Measurements from ENCODE around the gene HOXC5. TPM values are rescaled to one million over a fixed set of nuclear protein-coding genes. Genes with fewer than 3 reads are reported as not detected.
A peak's percentile ranks its signal among the peaks of the same experiment; 100 is the strongest.

The HOXC5 gene
- total RNA-seq, 1 donor from 2014 or later, result not detected

DNA sequence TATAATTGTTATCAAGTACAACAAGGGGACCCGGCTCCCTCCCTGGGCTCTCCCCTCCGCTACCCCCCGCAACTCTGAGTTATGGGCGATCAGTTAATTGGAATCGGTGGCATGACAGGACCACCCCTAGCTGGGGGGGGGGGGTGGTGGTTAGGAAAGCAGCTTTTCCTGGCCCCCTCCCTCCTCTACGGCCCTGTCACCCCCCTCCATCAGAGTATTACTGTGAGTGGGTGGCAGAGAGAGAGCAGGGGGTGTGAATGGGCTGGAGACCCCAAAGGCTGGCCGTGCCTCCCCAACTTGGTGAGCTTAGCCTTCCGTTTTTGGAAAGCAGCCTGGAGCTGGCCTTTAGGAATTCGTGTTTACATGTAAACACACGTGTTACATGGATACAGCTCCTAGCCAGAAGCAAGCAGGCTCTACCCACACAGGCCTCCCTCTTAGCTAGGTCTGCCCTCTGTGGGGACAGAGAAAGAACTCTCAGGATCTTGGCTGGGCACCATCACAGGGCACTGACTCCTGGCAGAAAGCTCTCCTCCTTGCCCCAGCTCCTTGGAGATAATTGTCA is 19.7 kb downstream of the HOXC5 start:
- intact Hi-C loops (cut with micrococcal nuclease), result loop anchor here (5.0 kb wide), 3 partner anchors 55 to 125 kb away; partner anchors contain the start of gene HOXC12
- Mint-ChIP-seq H3K27me3 (peaks cover 91% of the 10 kb centered on the region), H3K27ac (peak overlapping the region; percentile 56), H3K4me3 (peak overlapping the region; percentile 56), H3K36me3 (ENCODE audit: low read depth) (peaks cover 2% of the 10 kb centered on the region), H3K9me3 (no peaks in the 10 kb centered on the region), H3K4me1 (peaks cover 22% of the 10 kb centered on the region)
- DNase-seq, result no peak

DNA sequence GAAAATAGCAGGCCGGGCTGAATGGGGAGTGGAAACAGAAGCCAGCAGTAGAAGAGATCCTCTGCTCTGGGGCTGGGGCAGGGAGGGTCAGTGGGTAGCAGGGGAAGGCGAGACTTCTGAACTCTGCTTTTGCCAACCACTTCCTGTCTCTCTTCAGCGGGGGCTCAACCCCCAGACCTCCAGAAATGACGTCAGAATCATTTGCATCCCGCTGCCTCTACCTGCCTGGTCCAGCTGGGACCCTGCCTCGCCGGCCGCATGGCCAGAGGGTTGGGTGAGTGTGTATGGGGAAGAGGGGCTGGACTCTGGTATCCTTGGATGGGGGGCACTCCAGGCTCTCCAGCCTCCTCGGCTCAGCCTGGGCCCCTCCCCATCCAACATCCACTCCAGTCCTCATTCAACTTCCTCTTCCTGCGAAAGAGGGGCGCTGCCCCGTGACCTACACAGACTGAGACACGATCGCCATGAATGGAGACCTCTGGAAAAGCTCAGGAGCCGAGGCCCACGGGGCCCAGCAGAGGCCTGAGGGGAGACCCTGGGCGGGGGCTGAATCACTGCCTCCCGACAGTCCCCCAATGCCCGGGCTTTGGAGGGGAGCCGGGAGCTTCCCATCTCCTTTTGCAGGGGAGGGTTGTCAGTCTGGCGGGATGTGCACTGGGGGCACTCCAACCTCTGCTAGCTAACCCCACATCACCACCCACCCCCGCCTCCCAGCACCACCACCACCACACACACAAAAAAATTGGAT is 20.3 kb downstream of the HOXC5 start:
- H3K4me3 Mint-ChIP-seq, result peak overlapping the region; percentile 56
- DNase-seq, result no peak
- peak overlapping the region; percentile 56 for H3K27ac Mint-ChIP-seq
- peaks cover 2% of the 10 kb centered on the region for H3K36me3 Mint-ChIP-seq (ENCODE audit: low read depth)
- H3K4me1 Mint-ChIP-seq, result peaks cover 22% of the 10 kb centered on the region
- intact Hi-C loops (cut with micrococcal nuclease), result loop anchor here (5.0 kb wide), 3 partner anchors 56 to 126 kb away; partner anchors contain the start of gene HOXC12
- H3K9me3 Mint-ChIP-seq, result no peaks in the 10 kb centered on the region
- peaks cover 88% of the 10 kb centered on the region for H3K27me3 Mint-ChIP-seq

DNA sequence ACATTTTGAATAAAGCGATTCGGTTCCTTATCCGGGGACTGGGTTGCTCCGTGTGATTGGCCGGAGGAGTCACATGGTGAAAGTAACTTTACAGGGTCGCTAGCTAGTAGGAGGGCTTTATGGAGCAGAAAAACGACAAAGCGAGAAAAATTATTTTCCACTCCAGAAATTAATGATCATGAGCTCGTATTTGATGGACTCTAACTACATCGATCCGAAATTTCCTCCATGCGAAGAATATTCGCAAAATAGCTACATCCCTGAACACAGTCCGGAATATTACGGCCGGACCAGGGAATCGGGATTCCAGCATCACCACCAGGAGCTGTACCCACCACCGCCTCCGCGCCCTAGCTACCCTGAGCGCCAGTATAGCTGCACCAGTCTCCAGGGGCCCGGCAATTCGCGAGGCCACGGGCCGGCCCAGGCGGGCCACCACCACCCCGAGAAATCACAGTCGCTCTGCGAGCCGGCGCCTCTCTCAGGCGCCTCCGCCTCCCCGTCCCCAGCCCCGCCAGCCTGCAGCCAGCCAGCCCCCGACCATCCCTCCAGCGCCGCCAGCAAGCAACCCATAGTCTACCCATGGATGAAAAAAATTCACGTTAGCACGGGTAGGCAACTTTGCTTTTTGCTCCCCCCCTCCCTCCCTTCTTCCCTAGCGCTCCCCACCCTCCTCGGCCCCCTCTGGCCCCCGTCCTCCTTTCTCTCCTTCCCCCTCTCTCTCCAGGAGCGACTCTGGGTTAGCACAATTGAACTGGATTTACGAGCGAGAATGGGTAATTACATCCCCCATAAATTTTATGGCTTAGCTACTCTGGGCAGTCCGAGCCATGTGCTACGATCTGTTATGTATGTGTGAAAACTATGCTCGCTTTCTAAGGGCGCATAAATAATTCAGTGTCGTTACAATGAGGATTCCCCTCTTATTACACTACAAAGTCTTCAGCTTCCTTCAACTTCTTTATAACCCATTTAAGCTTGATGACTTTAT is 21.2 kb downstream of the HOXC5 start, which contains the start of gene HOXC4:
Gene HOXC4 (plus strand): TSS at position 85 of the 991 bp plus-strand sequence. CDS start 88 bp downstream, at position 173.
- intact Hi-C loops (cut with micrococcal nuclease), result loop anchor here (5.0 kb wide), 3 partner anchors 57 to 127 kb away; partner anchors contain the start of gene HOXC12
- H3K4me1 Mint-ChIP-seq, result peaks cover 22% of the 10 kb centered on the region
- peak within 1 kb of the TSS; percentile 71 for H3K4me3 Mint-ChIP-seq
- H3K27me3 Mint-ChIP-seq, result peaks cover 88% of the 10 kb centered on the region
- H3K36me3 Mint-ChIP-seq (ENCODE audit: low read depth), result peaks cover 2% of the 10 kb centered on the region
- no peaks in the 10 kb centered on the region for H3K9me3 Mint-ChIP-seq
- peak within 1 kb of the TSS; percentile 63 for H3K27ac Mint-ChIP-seq
- no peak for DNase-seq

DNA sequence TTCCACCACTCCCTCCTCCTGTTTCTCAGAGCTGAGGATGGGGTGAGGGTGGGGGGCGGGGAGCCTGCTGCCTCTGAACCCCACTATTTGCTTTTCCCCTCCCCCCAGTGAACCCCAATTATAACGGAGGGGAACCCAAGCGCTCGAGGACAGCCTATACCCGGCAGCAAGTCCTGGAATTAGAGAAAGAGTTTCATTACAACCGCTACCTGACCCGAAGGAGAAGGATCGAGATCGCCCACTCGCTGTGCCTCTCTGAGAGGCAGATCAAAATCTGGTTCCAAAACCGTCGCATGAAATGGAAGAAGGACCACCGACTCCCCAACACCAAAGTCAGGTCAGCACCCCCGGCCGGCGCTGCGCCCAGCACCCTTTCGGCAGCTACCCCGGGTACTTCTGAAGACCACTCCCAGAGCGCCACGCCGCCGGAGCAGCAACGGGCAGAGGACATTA is 21.9 kb downstream of the HOXC5 start:
- DNase-seq, result no peak
- H3K27me3 Mint-ChIP-seq, result peaks cover 88% of the 10 kb centered on the region
- no peak overlapping the region for H3K4me3 Mint-ChIP-seq
- no peaks in the 10 kb centered on the region for H3K9me3 Mint-ChIP-seq
- peak overlapping the region; percentile 45 for H3K27ac Mint-ChIP-seq
- peaks cover 2% of the 10 kb centered on the region for H3K36me3 Mint-ChIP-seq (ENCODE audit: low read depth)
- intact Hi-C loops (cut with micrococcal nuclease), result loop anchor here (5.0 kb wide), 3 partner anchors 57 to 127 kb away; partner anchors contain the start of gene HOXC12
- H3K4me1 Mint-ChIP-seq, result peaks cover 23% of the 10 kb centered on the region

DNA sequence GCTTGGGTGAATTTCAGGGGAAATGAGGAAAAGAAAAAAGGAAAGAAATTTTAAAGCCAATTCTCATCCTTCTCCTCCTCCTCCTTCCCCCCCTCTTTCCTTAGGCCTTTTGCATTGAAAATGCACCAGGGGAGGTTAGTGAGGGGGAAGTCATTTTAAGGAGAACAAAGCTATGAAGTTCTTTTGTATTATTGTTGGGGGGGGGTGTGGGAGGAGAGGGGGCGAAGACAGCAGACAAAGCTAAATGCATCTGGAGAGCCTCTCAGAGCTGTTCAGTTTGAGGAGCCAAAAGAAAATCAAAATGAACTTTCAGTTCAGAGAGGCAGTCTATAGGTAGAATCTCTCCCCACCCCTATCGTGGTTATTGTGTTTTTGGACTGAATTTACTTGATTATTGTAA is 22.7 kb downstream of the HOXC5 start:
- peaks cover 86% of the 10 kb centered on the region for H3K27me3 Mint-ChIP-seq
- peaks cover 19% of the 10 kb centered on the region for H3K4me1 Mint-ChIP-seq
- peaks cover 2% of the 10 kb centered on the region for H3K36me3 Mint-ChIP-seq (ENCODE audit: low read depth)
- no peak overlapping the region for H3K27ac Mint-ChIP-seq
- no peak overlapping the region for H3K4me3 Mint-ChIP-seq
- no peaks in the 10 kb centered on the region for H3K9me3 Mint-ChIP-seq
- intact Hi-C loops (cut with micrococcal nuclease), result no loop called here
- DNase-seq, result no peak

DNA sequence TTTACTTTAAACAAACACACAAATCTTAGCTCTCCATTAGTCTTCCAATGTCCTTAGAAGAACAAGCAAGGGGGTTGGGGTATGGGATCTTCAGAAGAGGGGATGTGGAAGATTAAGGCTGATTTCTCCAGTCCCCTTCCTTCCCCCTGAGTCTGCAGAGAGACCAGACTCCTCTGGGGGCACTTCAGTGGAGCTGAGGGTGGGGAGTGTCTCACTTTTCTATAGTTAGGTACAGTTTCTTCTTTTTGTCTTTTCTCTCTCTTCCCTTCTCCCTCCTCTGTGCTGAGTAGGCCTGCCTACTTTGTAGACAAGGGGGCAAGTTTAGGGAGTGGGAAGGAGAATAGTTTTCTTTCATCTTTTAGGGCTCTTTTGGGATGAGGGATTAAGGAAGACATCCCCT is 23.3 kb downstream of the HOXC5 start:
- DNase-seq, result no peak
- intact Hi-C loops (cut with micrococcal nuclease), result no loop called here
- H3K36me3 Mint-ChIP-seq (ENCODE audit: low read depth), result peaks cover 2% of the 10 kb centered on the region
- H3K9me3 Mint-ChIP-seq, result no peaks in the 10 kb centered on the region
- peaks cover 86% of the 10 kb centered on the region for H3K27me3 Mint-ChIP-seq
- peaks cover 19% of the 10 kb centered on the region for H3K4me1 Mint-ChIP-seq
- H3K27ac Mint-ChIP-seq, result no peak overlapping the region
- no peak overlapping the region for H3K4me3 Mint-ChIP-seq

DNA sequence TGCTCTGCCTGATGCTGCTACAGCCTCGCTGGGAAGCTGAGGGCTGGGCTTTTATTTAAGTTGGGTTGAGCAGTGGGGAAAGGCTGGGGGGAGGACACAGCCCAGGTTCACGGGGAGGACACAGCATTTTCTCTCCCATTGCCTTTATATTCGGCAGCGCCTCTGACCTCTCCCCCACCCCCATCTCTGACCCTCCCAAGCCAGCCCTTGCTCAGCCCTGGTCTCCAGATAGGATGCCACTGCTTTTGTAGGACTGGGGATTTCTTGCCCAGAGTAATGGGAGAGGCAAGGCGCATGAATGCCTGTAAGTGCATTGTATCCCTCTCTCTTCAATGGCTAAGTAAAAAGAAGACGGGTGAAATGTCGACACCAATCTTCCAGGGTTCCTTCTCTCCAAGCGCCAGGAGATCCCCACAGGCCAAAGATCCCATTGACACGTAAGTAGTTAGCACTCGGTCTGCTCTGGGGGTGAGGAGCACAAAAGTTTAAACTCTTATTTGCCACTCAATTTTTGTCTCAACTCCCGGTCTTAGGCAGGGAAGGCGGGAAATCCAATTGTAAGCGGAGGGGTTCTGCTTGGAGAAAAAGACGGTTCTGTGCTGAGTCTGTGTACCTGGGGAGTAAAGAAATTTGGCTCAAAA is 25.4 kb downstream of the HOXC5 start:
- peaks cover 11% of the 10 kb centered on the region for H3K4me1 Mint-ChIP-seq
- H3K9me3 Mint-ChIP-seq, result no peaks in the 10 kb centered on the region
- no peak overlapping the region for H3K4me3 Mint-ChIP-seq
- no peak for DNase-seq
- no peaks in the 10 kb centered on the region for H3K36me3 Mint-ChIP-seq (ENCODE audit: low read depth)
- H3K27me3 Mint-ChIP-seq, result peaks cover 88% of the 10 kb centered on the region
- intact Hi-C loops (cut with micrococcal nuclease), result no loop called here
- no peak overlapping the region for H3K27ac Mint-ChIP-seq

DNA sequence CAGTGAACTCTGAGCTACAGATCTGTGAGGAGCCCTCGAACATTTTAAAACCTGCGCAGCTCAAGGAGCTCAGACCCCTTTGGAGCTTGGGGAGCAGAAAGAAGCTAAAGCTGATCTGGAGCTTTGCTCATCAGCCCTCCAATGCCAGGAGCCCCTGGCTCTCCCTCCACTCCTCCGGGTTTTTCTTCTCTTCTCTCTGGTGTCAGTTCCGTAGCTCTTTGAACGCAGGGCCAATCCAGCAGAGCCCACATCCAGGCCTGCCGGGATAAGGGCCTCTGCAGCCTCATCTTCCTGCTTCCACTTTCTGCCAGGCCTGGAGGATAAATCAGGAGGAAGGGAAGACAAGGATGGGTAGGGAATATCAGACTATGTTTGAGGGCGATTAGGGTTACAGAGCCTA is 26.8 kb downstream of the HOXC5 start:
- DNase-seq, result no peak
- peaks cover 3% of the 10 kb centered on the region for H3K4me1 Mint-ChIP-seq
- no peaks in the 10 kb centered on the region for H3K9me3 Mint-ChIP-seq
- no peak overlapping the region for H3K4me3 Mint-ChIP-seq
- H3K27ac Mint-ChIP-seq, result no peak overlapping the region
- H3K27me3 Mint-ChIP-seq, result peaks cover 88% of the 10 kb centered on the region
- intact Hi-C loops (cut with micrococcal nuclease), result no loop called here
- H3K36me3 Mint-ChIP-seq (ENCODE audit: low read depth), result no peaks in the 10 kb centered on the region

DNA sequence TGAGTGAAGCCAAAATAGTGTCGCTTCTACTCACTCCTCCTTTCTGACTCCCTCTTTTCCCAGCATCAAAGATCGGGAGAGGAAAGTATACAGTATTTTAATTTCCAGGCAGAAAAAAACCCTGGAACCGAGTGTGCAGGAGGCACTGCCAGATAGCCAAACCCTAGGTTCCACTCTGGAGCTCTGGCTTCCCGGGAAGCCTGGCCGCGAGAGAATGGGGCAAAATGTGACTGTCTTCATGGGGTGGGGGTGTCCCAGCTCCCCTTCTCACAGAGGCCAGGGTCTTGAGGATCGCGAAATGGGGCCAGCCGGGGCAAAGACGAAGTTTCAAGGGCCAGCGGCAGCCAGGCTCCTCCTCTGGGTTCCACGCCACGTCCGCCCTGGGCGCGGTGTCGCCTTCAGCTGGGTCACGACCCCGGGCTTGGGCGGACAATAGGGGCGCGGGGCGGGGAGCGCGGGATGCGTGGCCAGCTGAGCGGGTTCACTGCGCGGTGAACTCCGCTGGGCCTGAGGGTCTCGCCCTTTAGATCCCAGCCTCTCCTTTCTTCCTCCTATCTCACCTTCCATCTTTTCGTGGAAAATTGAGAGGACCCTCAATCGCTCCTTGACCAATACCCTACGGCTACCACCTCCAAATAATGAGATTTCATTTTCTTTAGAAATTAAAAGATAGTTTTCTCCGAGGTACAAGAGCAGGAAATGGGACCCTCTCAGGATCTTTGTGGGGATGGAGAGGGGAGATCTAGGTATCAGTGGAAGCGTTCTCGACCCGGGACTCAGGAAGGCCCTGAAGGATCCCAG is 27.5 kb downstream of the HOXC5 start:
- Mint-ChIP-seq H3K36me3 (ENCODE audit: low read depth) (no peaks in the 10 kb centered on the region), H3K27me3 (peaks cover 82% of the 10 kb centered on the region), H3K4me3 (no peak overlapping the region), H3K4me1 (peaks cover 2% of the 10 kb centered on the region), H3K27ac (no peak overlapping the region), H3K9me3 (no peaks in the 10 kb centered on the region)
- intact Hi-C loops (cut with micrococcal nuclease), result no loop called here
- no peak for DNase-seq

DNA sequence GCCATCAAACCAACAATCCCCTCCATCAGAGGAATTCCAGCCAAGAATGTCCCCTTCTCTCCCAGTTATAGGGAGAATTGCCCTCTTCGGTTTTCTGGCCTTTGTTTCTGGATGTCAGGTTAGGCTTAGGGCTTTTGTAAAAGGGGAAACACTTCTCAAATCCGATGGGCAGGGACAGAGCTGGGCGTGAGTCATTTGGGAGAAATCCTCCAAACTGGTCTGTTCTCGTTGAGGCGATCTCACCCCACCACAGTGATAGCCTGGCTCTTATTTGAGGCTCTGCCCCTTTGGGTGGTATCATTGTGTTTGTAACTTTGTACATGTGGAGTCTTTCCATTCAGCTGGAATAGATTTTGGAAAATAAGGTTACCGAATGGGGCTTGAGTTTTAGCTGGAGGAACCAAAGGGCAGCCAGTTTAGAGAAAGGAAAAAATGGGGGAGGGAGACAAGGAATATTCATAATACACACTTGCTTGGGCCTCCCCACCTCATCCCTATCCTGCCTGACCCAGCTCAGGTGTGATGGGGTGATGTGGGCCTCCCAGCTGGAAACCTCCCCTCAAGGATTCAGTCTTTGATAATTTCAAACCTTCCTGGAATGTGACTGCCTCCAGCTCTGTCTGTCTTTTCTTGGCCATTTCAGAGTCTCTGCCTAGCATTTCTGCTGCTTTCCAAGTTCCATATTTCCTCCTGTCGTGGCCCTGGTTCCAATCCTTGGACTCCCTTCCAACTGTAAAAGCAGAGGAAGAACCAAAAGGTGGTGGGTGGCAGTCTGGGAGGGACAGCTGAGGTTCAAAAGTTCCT is 28.3 kb downstream of the HOXC5 start:
- no peak overlapping the region for H3K27ac Mint-ChIP-seq
- no peak overlapping the region for H3K4me3 Mint-ChIP-seq
- no peaks in the 10 kb centered on the region for H3K36me3 Mint-ChIP-seq (ENCODE audit: low read depth)
- DNase-seq, result no peak
- H3K9me3 Mint-ChIP-seq, result no peaks in the 10 kb centered on the region
- peaks cover 2% of the 10 kb centered on the region for H3K4me1 Mint-ChIP-seq
- intact Hi-C loops (cut with micrococcal nuclease), result no loop called here
- peaks cover 78% of the 10 kb centered on the region for H3K27me3 Mint-ChIP-seq

DNA sequence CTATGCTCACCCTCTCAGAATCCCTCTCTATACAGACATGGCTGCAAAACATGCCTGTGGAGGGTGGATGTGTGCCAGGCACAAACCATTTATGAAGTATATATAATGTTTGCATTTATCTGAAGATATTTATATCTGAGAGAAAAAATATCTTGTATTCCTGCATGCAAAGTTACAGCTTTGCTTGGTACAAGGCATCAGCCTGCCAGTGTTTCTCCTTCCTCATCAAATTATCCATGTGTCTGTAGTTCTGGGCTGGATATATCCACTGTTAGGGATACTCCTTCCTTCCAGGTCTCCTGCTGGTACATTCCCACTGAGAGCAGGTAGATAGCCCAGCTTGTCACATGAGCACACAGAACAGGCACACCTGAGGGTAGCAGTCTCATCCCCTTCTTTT is 32.8 kb downstream of the HOXC5 start:
- Mint-ChIP-seq H3K27me3 (peaks cover 60% of the 10 kb centered on the region), H3K4me1 (no peaks in the 10 kb centered on the region), H3K4me3 (no peak overlapping the region), H3K27ac (no peak overlapping the region), H3K36me3 (ENCODE audit: low read depth) (no peaks in the 10 kb centered on the region), H3K9me3 (no peaks in the 10 kb centered on the region)
- DNase-seq, result no peak
- intact Hi-C loops (cut with micrococcal nuclease), result no loop called here

DNA sequence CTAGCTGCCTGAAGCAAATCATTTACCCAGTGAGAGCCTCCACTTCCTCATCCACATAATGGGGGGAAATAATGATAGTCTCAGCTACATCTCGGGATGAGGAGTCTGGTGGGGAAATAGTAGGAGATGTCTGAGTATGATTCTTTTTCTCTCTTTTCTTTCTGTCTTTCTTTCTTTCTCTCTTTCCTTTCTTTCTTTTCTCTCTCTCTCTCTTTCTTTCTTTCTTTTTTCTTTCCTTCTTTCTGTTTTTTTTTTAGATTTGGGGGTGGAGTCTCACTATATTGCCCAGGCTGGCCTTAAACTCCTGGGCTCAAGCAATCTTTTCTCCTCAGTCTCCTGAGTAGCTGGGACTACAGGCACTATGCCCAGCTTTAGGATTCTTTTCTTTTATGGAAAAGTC is 33.6 kb downstream of the HOXC5 start:
- no peaks in the 10 kb centered on the region for H3K4me1 Mint-ChIP-seq
- no peak overlapping the region for H3K27ac Mint-ChIP-seq
- no peak overlapping the region for H3K4me3 Mint-ChIP-seq
- H3K9me3 Mint-ChIP-seq, result no peaks in the 10 kb centered on the region
- intact Hi-C loops (cut with micrococcal nuclease), result no loop called here
- no peaks in the 10 kb centered on the region for H3K36me3 Mint-ChIP-seq (ENCODE audit: low read depth)
- no peak for DNase-seq
- peaks cover 60% of the 10 kb centered on the region for H3K27me3 Mint-ChIP-seq
